NK-92 (cell line): ENCODE results near the gene GJB1.
"Not testable (repeated sequence)": the region's sequence is repeated elsewhere in the genome, so short reads cannot be mapped to it uniquely, and the experiment has no call there.

Experiments
- DNase-seq: peaks from one replicate; lab custom pipeline; 2025; ENCODE audit not compliant: unreplicated experiment; lab: John Stamatoyannopoulos, UW

Gene GJB1

GRCh38 chrX:71254092-71254963, 31.3 kb downstream of the GJB1 start, which contains the start of gene ZMYM3:
TSS of gene ZMYM3 (minus strand) at chrX:71254140. CDS start at chrX:71253255, 885 bp downstream.
- peak; percentile 3 for DNase-seq

DNA sequence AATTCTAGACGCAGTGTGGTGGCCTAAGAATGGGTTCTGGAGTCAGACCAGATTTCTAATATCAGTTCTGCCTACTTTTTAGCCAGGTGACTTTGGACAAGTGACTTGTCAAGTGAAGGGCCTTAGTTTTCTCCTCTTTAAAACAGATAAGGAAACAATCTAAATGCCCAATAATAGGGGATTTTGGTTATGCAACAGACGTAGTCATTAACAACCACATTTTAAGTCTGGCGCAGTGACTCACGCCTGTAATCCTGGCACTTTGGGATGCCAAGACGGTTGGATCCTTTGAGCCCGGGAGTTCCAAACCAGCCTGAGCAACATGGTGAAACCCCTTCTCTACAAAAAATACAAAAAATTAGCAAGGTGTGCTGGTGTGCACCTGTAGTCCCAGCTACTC, 33.0 kb downstream of the GJB1 start:
- no peak for DNase-seq

DNA sequence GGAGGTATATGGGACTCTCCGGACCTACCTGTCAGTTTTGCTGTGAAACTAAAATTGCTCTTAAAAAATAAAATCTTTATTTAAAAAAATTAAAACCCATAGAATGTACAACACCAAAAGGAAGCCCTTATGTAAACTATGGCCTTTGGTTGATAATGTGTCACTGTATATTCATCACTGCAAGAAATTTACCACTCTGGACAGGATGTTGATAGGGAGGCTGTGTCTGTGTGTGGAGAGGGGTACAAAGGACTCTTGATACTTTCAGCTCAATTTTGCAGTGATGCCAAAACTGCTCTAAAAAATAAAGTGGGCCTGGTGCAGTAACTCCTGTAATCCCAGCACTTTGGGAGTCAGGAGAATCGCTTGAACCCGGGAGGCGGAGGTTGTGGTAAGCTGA, 33.8 kb downstream of the GJB1 start:
- DNase-seq, result no peak

DNA sequence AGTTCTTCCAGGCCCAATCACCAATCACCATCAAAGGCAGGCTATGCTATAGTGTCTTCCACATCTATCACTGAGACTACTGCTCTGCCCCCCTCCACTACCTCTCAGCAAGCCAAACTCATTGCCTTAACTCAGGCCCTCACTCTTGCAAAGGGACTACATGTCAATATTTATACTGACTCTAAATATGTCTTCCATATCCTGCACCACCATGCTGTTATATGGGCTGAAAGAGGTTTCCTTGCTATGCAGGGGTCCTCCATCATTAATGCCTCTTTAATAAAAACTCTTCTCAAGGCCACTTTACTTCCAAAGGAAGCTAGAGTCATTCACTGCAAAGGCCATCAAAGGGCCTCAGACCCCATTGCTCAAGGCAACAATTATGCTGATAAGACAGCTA, 45.6 kb downstream of the GJB1 start:
- DNase-seq, result not testable (repeated sequence)

GRCh38 chrX:71269801-71270395, 46.9 kb downstream of the GJB1 start:
- DNase-seq, result no peak

DNA sequence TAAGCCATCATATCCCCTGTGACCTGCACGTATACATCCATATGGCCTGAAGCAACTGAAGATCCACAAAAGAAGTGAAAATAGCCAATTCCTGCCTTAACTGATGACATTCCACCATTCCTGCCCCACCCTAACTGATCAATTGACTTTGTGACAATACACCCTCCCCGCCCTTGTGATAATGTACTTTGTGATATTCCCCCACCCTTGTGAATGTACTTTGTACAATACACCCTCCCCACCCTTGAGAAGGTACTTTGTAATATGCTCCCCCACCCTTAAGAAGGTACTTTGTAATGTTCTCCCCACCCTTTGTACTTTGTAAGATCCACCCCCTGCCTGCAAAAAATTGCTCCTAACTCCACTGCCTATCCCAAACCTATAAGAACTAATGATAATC, 49.3 kb downstream of the GJB1 start:
- DNase-seq, result not testable (repeated sequence)
